PFSK-1 (cell line): ENCODE measurements around the gene ZNHIT1.

Source experiments
- FOXP2 ChIP-seq: optimal IDR thresholded peaks from 2 replicates; pipeline ENCODE3; 2011; ENCODE audit warnings: borderline replicate concordance, control low read depth, inconsistent platforms; ENCODE audit not compliant: insufficient read depth; ENCODE audit errors: extremely low read length, extremely low read depth
- POLR2AphosphoS5 ChIP-seq: IDR thresholded peaks from 2 replicates; pipeline ENCODE4 v1.6.1; 2012; ENCODE audit warnings: low read depth, mild to moderate bottlenecking, control low read depth, low read length, moderate library complexity
- REST ChIP-seq, 2 experiments: IDR thresholded peaks; 2 replicates each; pipeline versions ENCODE4 v1.6.1 to v1.8.0; 2011 to 2012; ENCODE audit warnings: low read depth in 2 of 2, low read length in 2 of 2, control low read depth in 1 of 2, inconsistent platforms in 1 of 2, mild to moderate bottlenecking in 1 of 2, moderate library complexity in 1 of 2; ENCODE audit not compliant: insufficient read depth in 1 of 2
- SIN3A ChIP-seq: IDR thresholded peaks from 2 replicates; pipeline ENCODE4 v1.6.1; 2012; ENCODE audit warnings: mild to moderate bottlenecking, low read length, moderate library complexity, borderline replicate concordance; ENCODE audit not compliant: insufficient read depth
- TAF1 ChIP-seq: IDR thresholded peaks from 2 replicates; pipeline ENCODE4 v1.6.1; 2012; ENCODE audit warnings: low read length, control low read depth, borderline replicate concordance; ENCODE audit not compliant: insufficient read depth

GRCh38 chr7:101241015-101241363 is 23.0 kb downstream of the ZNHIT1 start:
- TF ChIP-seq POLR2AphosphoS5, result no peak
- no peak for TF ChIP-seq SIN3A
- TF ChIP-seq TAF1, result no peak
- no peak for TF ChIP-seq REST (IDR thresholded peaks at IDR 0.05; ENCODE audit: insufficient read depth in 1 of 2, low read depth in 2 of 2, low read length in 2 of 2)
- no peak for TF ChIP-seq FOXP2
